Activated gamma-delta T cell treated with anti-CD3 and anti-CD28 coated beads, Interleukin-2, amount 50 U/mL, for 16 hours (primary cell): ENCODE results near the gene SMCHD1.
"Not testable (repeated sequence)": the region's sequence is repeated elsewhere in the genome, so short reads cannot be mapped to it uniquely, and the experiment has no call there.

Experiments
- DNase-seq: peaks from one replicate; pipeline ENCODE4 v3.0.0-alpha.2; 2020; ENCODE audit warnings: low read depth

SMCHD1 gene

GRCh38 chr18:2818281-2818680 lies 162.8 kb downstream of the SMCHD1 start:
- DNase-seq: no peak

DNA sequence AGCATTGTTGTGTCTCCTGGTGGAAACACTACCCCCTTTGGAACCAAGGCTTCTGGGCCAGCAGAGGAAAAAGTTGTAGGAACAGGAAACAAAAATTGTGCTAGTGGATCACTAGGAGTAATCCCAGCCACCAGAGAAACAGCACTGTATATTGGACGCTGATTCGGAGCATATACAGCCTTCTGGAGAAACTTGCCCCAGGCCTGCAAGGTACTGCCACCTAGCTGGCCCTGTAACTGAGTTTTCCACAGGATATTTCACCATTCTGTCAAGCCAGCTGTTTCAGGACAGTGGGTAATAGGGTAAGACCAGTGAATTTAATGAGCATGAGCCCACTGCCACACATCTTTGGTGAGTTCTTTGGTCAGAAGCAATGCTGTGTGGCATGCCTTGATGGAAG lies 166.2 kb downstream of the SMCHD1 start:
- DNase-seq: no peak

- no peak for DNase-seq
Measured at GRCh38 chr18:2822213-2822921, 166.8 kb downstream of the SMCHD1 start.

DNA sequence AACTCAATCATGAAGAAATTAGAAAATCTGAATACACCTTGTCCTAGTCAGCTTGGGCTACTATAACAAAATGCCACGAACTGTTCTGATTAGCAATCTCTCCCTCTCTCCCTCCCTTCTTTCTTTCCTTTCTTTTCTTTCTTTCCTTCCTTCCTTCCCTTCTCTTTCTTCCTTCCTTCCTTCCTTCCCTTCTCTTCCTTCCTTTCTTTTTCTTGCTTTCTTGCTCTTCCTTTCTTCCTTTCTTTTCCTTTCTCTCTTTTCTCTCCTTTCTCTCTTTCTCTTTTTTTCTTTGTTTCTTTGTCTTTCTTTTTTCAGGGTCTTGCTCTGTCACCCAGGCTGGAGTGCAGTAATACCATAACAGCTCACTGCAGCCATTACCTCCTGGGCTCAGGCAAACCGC lies 167.7 kb downstream of the SMCHD1 start:
- no peak for DNase-seq

GRCh38 chr18:2823966-2824365 lies 168.4 kb downstream of the SMCHD1 start:
- no peak for DNase-seq

DNA sequence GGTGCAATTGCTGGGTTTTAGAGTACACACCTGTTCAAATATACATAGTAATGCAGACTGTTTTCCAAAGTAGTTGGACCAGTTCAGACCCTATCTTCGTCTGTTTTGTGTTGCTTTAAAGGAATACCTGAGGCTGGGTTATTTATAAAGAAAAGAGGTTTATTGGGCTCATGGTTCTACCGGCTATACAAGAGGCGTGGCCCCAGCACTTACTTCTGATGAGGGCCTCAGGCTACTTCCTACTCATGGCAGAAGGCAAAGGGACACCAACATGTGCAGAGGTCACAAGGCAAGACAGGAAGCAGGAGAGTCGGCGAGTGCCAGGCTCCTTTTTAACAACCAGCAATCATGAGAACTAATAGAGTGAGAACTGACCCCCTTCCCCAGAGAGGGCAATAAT lies 169.3 kb downstream of the SMCHD1 start:
- no peak for DNase-seq

GRCh38 chr18:2825613-2826175 lies 170.2 kb downstream of the SMCHD1 start:
- DNase-seq: no peak

GRCh38 chr18:2826581-2826980 lies 171.1 kb downstream of the SMCHD1 start:
- no peak for DNase-seq

DNA sequence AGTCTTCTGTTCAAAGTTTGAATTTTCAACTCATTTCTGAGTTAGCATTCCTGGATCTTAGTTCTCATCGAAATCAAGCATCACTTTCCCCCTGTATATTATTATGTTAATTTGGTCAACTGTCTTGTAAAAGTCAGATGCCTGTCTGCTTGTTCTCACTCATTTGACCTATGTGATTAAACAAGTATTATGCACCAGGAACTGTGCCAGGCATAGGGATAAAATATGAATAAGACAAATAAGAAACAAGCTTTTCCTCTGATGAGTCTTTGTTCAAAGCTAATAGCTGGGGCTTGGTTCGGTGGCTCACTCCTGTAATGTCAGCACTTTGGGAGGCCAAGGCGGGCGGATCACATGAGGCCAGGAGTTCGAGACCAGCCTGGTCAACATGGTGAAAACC lies 171.5 kb downstream of the SMCHD1 start:
- DNase-seq: no peak

- not testable (repeated sequence) for DNase-seq
Measured at GRCh38 chr18:2836118-2836517, 180.6 kb downstream of the SMCHD1 start.

- DNase-seq: not testable (repeated sequence)
Measured at GRCh38 chr18:2837290-2837689, 181.8 kb downstream of the SMCHD1 start.

GRCh38 chr18:2839202-2839601 lies 183.7 kb downstream of the SMCHD1 start:
- DNase-seq: no peak

- no peak for DNase-seq
Measured at GRCh38 chr18:2840521-2840920, 185.0 kb downstream of the SMCHD1 start.

- no peak for DNase-seq
Measured at GRCh38 chr18:2843146-2843545, 187.6 kb downstream of the SMCHD1 start.

DNA sequence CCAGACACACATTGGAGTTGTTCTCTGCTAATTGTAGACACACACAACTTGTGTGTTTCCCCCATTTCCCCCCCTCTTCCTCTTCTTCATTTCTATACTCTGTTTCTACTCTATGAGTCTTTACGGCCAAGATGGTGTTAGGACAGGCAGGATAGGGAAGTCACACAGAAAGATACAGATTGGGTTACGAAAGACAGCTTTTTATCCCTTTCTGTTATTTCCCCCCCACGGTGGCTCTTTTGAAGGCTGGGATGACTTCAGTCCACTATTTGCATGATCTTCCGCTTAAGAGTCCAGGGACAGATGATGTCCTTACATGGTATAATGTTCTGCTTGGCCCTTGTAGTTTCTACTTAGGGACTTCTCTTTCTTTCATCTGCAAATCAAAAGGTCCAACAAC lies 189.6 kb downstream of the SMCHD1 start:
- no peak for DNase-seq

DNA sequence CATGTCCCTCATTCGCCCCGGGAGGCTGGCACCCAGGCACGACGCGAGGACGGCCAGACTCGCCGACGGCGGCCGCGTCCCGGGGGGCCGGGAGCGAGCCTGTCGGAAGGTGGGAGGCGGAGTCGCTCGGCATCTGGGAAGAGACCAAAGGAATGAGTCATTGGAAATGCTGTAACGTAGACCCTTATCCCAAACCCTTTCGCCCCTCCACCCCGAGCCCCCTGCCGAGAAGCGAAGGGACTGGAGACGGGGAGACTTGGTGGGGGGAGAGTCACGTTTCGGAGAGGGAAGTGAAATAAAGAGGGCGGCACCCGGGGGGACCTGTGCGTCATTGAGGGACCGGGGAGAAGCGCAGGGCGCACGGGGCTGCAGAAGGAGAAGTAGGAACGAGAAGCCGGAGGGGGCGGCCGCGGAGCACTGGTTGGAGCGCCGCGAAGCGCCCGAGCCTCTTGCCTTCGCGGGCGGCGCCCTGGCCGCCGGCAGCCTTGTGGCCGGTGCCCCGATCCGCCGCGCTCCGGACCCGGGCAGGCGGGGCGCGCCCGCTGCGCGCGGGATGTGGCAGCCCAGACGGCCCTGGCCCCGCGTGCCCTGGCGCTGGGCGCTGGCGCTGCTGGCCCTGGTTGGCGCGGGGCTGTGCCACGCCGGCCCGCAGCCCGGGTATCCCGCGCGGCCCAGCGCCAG lies 191.2 kb downstream of the SMCHD1 start, which contains the start of gene EMILIN2:
EMILIN2 (plus strand) TSS at position 371 of the 681 bp plus-strand sequence; CDS start at position 554, 183 bp downstream.
- peak; percentile 9 for DNase-seq

DNA sequence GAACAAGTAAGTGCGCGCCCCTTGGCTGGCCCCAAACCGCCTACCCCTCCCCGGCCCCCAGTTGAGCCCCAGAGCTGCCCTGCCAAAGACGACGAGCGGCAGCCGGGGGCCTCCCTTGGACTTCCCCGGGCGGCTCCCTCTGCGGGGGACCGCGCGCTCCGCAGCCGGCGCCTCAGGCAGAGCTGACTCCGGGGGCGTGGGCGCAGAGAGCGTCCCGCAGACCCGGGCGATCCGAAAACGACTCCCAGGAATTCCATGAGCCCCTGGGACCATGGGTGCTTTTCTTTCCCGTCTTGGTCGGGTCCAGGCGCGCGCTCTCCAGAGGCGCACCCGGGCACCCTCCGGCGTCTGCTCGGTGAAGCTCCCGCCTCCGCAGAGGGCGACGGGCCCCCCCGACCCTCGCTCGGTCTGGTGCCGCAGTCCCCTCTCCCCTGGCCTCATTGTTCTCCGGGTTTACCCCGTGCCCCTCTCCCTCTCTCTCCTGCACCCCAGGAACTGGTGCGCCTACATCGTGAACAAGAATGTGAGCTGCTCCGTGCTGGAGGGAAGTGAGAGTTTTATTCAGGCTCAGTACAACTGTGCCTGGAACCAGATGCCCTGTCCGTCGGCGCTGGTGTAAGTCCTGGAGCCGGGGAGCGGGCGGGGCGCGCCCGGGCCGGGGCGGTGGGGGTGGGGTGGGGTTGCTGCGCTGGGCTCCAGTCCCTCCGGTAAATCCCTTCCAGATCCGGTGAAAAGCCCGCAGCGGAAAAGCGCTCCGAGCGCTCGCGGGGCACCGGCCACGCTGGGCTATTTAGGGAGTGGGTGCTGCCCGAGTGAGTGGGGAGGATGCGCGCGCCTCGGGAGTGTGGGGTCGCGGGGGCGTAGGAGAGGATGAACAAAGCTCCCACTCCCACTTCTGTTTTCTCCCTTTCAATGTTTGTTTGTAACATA lies 192.1 kb downstream of the SMCHD1 start:
- DNase-seq: no peak

GRCh38 chr18:2848247-2849246 lies 193.0 kb downstream of the SMCHD1 start:
- DNase-seq: no peak

- no peak for DNase-seq
Measured at GRCh38 chr18:2850816-2851215, 195.3 kb downstream of the SMCHD1 start.

DNA sequence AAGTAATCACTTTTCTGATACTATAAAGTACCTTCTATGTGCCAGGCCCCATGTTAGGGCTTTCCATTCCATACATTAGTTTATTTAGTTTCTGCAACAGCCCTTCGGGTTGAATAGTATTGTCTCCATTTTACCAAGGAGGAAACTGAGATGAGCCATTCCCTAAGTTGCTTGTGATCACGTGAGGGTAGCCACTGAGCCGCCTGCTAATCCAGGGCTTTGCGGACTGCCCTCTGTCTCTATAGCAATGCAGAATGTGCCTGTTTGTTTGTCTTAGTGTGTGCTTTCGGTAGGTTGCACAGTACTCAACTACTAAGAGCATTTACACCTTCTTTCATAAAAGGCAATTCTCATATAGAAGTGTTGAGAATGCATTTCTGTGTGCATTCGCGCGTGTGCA lies 196.2 kb downstream of the SMCHD1 start:
- DNase-seq: no peak

DNA sequence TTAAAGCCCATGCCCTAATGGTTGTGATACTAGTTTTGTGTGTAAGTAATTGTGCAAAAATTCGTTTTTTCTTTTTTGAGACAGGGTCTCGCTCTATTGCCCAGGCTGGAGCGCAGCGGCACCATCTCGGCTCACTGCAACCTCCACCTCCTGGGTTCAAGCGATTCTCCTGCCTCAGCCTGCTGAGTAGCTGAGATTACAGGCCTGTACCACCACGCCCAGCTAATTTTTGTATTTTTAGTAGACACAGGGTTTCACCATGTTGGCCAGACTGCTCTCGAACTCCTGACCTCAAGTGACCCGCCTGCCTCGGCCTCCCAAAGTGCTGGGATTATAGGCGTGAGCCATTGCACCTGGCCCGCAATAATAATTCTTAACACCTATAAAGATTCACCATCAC lies 196.9 kb downstream of the SMCHD1 start:
- DNase-seq: not testable (repeated sequence)
